Right lobe of liver (tissue), 6 donors: ENCODE data around the gene SUPV3L1. TPM values are rescaled to one million over a fixed set of nuclear protein-coding genes. Genes with fewer than 3 reads are reported as not detected.
"Not testable (repeated sequence)": the region's sequence is repeated elsewhere in the genome, so short reads cannot be mapped to it uniquely, and the experiment has no call there.

Source experiments
- ATAC-seq, 4 donors: fragments of 200-7000 bp; cut with Tn5 transposase; one replicate each; pipeline ENCODE4 v1.9.1; 2020; ENCODE audit warnings: mild to moderate bottlenecking in 4 of 4, moderate library complexity in 4 of 4
- DNase-seq, 3 donors: peaks; one replicate each; pipeline ENCODE4 v3.0.0-alpha.2; 2020
- H3K27ac ChIP-seq, 3 donors: fragments of 200-600 bp; one replicate each; pipeline ENCODE4 v1.8.0; 2022
- H3K27me3 ChIP-seq, 2 donors: fragments of 200-600 bp; one replicate each; pipeline ENCODE4 v1.8.0; 2022
- H3K36me3 ChIP-seq, 4 donors: fragments of 200-600 bp; sonication (generic) in 1 of 4; one replicate each; pipeline versions ENCODE4 v1.5.1 to v1.8.0; 2017 to 2022; ENCODE audit warnings: control low read depth in 1 of 4
- H3K4me1 ChIP-seq, 4 donors: fragments of 200-600 bp; sonication (generic) in 1 of 4; one replicate each; pipeline versions ENCODE4 v1.5.1 to v1.8.0; 2017 to 2022; ENCODE audit warnings: control low read depth in 1 of 4
- H3K4me3 ChIP-seq, 3 donors: fragments of 200-600 bp; one replicate each; pipeline ENCODE4 v1.8.0; 2022
- H3K9me3 ChIP-seq, 4 donors: fragments of 200-600 bp; sonication (generic) in 1 of 4; one replicate each; pipeline versions ENCODE4 v1.5.1 to v1.8.0; 2017 to 2022; ENCODE audit warnings: control low read depth in 1 of 4
- CTCF ChIP-seq, 4 donors: fragments of 200-600 bp in 3 of 4; fragments of 450-650 bp in 1 of 4; IDR thresholded peaks; one replicate each; pipeline versions ENCODE4 v1.5.1 to v1.8.0; 2016 to 2022; ENCODE audit warnings: antibody characterized with exemption in 4 of 4, mild to moderate bottlenecking in 2 of 4
- POLR2A ChIP-seq: fragments of 450-650 bp; IDR thresholded peaks from one replicate; pipeline ENCODE4 v1.6.1; 2017; ENCODE audit warnings: antibody characterized with exemption, mild to moderate bottlenecking
- WGBS: methylation state at CpG from one replicate; pipeline ENCODE4 v1.1.6; 2018; ENCODE audit warnings: low coverage, low lambda C conversion rate; ENCODE audit not compliant: insufficient coverage; ENCODE audit errors: missing lambda C conversion rate; 5-methylcytosine and 5-hydroxymethylcytosine counted together
- intact Hi-C, 2 donors: fragments of 100-400 bp; cut with DNase I; formaldehyde crosslinking; loops; one replicate each; pipeline versions ENCODE4 v1.11.2 to v1.14.1; 2022
- total RNA-seq, 6 experiments: library from RNA; depleted of rRNA in 2 of 6; stranded (reverse); fragments of >200 nt in 2 of 6; fragmentation: NEBNext Ultra II Directional in 3 of 6; extraction: Animal tissue kit (Norgen Biotek cat#: 25700) in 3 of 6; gene quantifications; one replicate each; pipeline versions ENCODE4 v1.1.0 to v1.2.4, GENCODE V29; 2016 to 2023
- donor health status: DM: no; HTN: yes; CAD: no.
- donor health status: DM: no; HTN: no; CAD: no.
- donor health status: DM: no; HTN: no; CAD: no.
- donor health status: DM: no; HTN: yes; CAD: no.
- donor health status: DM: no; HTN: yes; CAD: no.

The SUPV3L1 gene
- total RNA-seq, 6 experiments from 2014 or later: 18.4 to 28.5 (median 22.6) TPM

DNA sequence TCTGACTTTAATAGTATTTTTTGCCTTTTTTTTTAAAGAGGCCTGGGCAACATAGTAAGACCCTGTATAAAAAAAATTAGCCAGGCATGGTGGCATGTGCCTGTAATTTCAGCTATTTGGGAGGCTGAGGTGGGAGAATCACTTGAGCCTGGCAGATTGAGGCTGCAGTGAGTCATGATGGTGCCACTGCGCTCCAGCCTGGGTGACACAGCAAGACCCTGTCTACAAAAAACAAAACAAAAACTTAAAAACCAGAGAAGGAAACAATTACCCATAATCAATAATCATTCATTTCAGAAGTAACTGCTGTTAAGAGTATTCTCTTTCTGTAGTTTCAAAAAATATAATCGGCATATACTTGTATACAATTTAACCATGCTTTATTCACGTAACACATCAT is 28.1 kb upstream of the SUPV3L1 start:
- intact Hi-C loops: no loop called here
- ATAC-seq (no peak), DNase-seq (no peak)
- Histone ChIP-seq H3K27ac (no peak overlapping the region), H3K36me3 (peaks cover 0 to 4% (median 0%) of the 10 kb centered on the region in 4 donors), H3K4me3 (no peak overlapping the region), H3K4me1 (peaks cover 0 to 7% (median 0%) of the 10 kb centered on the region in 4 donors), H3K27me3 (no peaks in the 10 kb centered on the region), H3K9me3 (no peaks in the 10 kb centered on the region)
- no peak for TF ChIP-seq POLR2A
- WGBS: 89% methylated on average over 3 of the region's 3 CpGs

DNA sequence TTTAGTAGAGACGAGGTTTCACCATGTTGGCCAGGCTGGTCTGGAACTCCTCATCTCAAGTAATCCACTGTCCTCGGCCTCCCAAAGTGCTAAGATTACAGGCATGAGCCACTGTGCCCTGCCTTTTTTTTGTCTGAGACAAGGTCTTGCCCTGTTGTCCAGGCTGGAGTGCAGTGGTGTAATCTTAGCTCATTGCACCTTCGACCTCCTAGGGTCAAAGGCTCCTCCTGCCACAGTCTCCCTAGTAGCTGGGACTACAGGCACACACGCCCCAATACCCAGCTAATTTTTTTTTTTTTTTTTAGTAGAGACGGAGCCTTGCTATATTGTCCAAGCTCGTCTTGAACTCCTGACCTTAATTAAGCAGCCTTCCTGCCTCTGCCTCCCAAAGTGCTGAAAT is 26.8 kb upstream of the SUPV3L1 start:
- peaks cover 0 to 3% (median 0%) of the 10 kb centered on the region in 4 donors for H3K4me1 ChIP-seq
- TF ChIP-seq POLR2A: no peak
- no peak for TF ChIP-seq CTCF (IDR thresholded peaks at IDR 0.05)
- H3K27me3 ChIP-seq: no peaks in the 10 kb centered on the region
- 75% methylated on average over 4 of the region's 6 CpGs for WGBS
- H3K9me3 ChIP-seq: no peaks in the 10 kb centered on the region
- DNase-seq: no peak
- no peak overlapping the region for H3K27ac ChIP-seq
- peak; percentile 49 to 84 (median 63) for ATAC-seq
- intact Hi-C loops: no loop called here
- peaks cover 0 to 12% (median 2%) of the 10 kb centered on the region in 4 donors for H3K36me3 ChIP-seq
- no peak overlapping the region for H3K4me3 ChIP-seq

DNA sequence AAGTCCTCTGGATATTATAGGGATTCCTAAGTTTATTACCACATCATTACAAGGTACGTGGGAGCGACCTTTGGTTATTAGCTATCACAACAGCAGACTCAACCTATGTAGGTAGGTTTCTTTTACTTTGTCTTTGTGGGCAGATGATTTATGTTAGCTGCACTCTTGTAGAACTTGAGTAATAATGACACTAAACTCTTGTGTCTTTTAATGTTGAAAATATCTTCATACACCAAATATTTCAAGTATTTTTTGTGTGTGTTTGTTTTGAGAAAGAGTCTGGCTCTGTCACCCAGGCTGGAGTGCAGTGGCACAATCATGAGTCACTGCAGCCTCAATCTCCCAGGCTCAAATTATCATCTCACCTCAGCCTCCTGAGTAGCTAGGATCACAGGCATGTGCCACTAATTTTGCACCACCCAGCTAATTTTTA is 19.2 kb upstream of the SUPV3L1 start:
- no peak overlapping the region for H3K4me3 ChIP-seq
- no peaks in the 10 kb centered on the region for H3K9me3 ChIP-seq
- no peak for TF ChIP-seq CTCF (IDR thresholded peaks at IDR 0.05)
- TF ChIP-seq POLR2A: no peak
- H3K27me3 ChIP-seq: no peaks in the 10 kb centered on the region
- H3K4me1 ChIP-seq: no peaks in the 10 kb centered on the region
- DNase-seq (no peak), ATAC-seq (no peak)
- peaks cover 0 to 36% (median 11%) of the 10 kb centered on the region in 4 donors for H3K36me3 ChIP-seq
- H3K27ac ChIP-seq: no peak overlapping the region
- 86% methylated on average over 1 of the region's 2 CpGs for WGBS
- intact Hi-C loops: no loop called here

- H3K36me3 ChIP-seq: peaks cover 0 to 67% (median 21%) of the 10 kb centered on the region in 4 donors
- H3K27ac ChIP-seq: no peak overlapping the region
- DNase-seq (no peak), ATAC-seq (no peak)
- H3K4me3 ChIP-seq: no peak overlapping the region
- no peaks in the 10 kb centered on the region for H3K4me1 ChIP-seq
- no peaks in the 10 kb centered on the region for H3K9me3 ChIP-seq
- no peak for TF ChIP-seq POLR2A
- TF ChIP-seq CTCF (IDR thresholded peaks at IDR 0.05): no peak
- 96% methylated on average over 4 of the region's 4 CpGs for whole genome bisulfite sequencing
- intact Hi-C loops: no loop called here
- no peaks in the 10 kb centered on the region for H3K27me3 ChIP-seq
Observed at GRCh38 chr10:69168493-69168892, 11.5 kb upstream of the SUPV3L1 start.

DNA sequence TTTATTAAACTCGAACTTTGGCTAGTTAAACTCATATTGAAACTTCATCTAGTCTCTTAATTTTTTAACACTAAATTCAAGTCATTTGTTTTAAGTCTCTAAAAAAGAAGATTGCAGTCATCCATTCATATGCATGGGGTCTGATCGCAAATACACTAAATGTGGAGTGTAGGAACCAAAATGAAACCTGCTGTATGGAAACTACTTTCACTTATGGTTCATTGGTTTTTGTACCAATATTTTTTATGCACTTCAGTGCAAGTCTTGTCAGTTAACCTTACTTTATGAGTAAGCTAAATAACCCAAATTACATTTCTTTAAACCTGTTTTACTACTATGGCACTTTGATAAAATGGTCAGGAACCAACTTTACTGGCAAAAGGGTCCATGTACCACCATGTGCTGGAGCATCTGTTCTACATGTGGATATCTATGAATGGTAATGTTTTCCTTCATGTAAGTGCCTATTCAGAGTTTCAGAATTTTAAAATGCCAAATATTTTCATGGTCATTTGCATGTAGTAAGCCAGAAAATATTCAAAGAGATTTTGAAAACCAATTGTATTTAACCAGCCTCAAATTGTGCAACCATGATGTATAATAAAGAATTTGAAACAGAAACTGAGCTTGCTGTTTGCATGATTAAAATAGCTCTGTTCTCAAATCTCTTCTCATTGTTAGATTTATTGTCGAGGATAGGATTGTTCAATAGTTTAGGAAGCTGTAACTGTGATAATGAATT is 7.6 kb upstream of the SUPV3L1 start:
- TF ChIP-seq CTCF (IDR thresholded peaks at IDR 0.05): no peak
- TF ChIP-seq POLR2A: no peak
- Histone ChIP-seq H3K36me3 (peaks cover 0 to 49% (median 15%) of the 10 kb centered on the region in 4 donors), H3K27ac (no peak overlapping the region), H3K4me1 (no peaks in the 10 kb centered on the region), H3K4me3 (no peak overlapping the region), H3K9me3 (no peaks in the 10 kb centered on the region), H3K27me3 (no peaks in the 10 kb centered on the region)
- 87% methylated on average over 3 of the region's 3 CpGs for WGBS
- intact Hi-C loops: no loop called here
- DNase-seq (no peak), ATAC-seq (no peak)

DNA sequence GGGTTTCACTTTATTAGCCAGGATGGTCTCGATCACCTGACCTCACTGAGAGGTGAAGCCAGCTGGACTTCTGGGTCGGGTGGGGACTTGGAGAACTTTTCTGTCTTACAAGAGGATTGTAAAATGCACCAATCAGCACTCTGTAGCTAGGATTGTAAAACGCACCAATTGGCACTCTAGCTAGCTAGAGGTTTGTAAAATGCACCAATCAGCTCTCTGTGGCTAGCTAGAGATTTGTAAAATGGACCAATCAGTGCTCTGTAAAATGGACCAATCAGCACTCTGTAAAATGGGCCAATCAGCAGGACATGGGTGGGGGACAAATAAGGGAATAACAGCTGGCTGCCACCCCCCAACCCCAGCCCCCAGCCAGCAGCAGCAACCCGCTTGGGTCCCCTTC is 4.7 kb upstream of the SUPV3L1 start:
- H3K4me1 ChIP-seq, H3K9me3 ChIP-seq, intact Hi-C loops, H3K27me3 ChIP-seq, H3K4me3 ChIP-seq, DNase-seq, H3K27ac ChIP-seq, ATAC-seq: not testable (repeated sequence)
- H3K36me3 ChIP-seq: peaks cover 0 to 22% (median 5%) of the 10 kb centered on the region in 4 donors
- 61% methylated on average over 2 of the region's 4 CpGs for whole genome bisulfite sequencing
